Stimulated activated CD8-positive, alpha-beta memory T cell treated with anti-CD3 and anti-CD28 coated beads, Interleukin-15, amount 100 ng/mL, for 1 hour (primary cell): ENCODE results near the gene EFL1.
A peak's percentile ranks its signal among the peaks of the same experiment; 100 is the strongest.

Experiments
- DNase-seq: peaks from one replicate; pipeline ENCODE4 v3.0.0-alpha.2; 2020; ENCODE audit warnings: low read depth

Gene EFL1

GRCh38 chr15:82122746-82123400 is 139.7 kb downstream of the EFL1 start:
- no peak for DNase-seq

GRCh38 chr15:82118040-82118439 is 144.5 kb downstream of the EFL1 start:
- no peak for DNase-seq

GRCh38 chr15:82117296-82117695 is 145.2 kb downstream of the EFL1 start:
- DNase-seq, result no peak

- DNase-seq, result no peak
Observed at GRCh38 chr15:82114660-82115059, 147.9 kb downstream of the EFL1 start.

- DNase-seq, result no peak
Observed at GRCh38 chr15:82113106-82113715, 149.3 kb downstream of the EFL1 start.

GRCh38 chr15:82111918-82112317 is 150.6 kb downstream of the EFL1 start:
- DNase-seq, result no peak

- no peak for DNase-seq
Observed at GRCh38 chr15:82110144-82110543, 152.4 kb downstream of the EFL1 start.

- DNase-seq, result peak; percentile 54
Observed at GRCh38 chr15:82108489-82109078, 153.9 kb downstream of the EFL1 start.

- no peak for DNase-seq
Observed at GRCh38 chr15:82106679-82107078, 155.9 kb downstream of the EFL1 start.

- DNase-seq, result no peak
Observed at GRCh38 chr15:82105451-82106215, 156.9 kb downstream of the EFL1 start.

GRCh38 chr15:82103468-82103867 is 159.1 kb downstream of the EFL1 start:
- DNase-seq, result no peak

GRCh38 chr15:82100111-82100929 is 162.2 kb downstream of the EFL1 start:
- DNase-seq, result no peak

- no peak for DNase-seq
Observed at GRCh38 chr15:82098674-82099073, 163.9 kb downstream of the EFL1 start.

- DNase-seq, result no peak
Observed at GRCh38 chr15:82095803-82096202, 166.7 kb downstream of the EFL1 start.

GRCh38 chr15:82093774-82094211 is 168.7 kb downstream of the EFL1 start:
- no peak for DNase-seq

- no peak for DNase-seq
Observed at GRCh38 chr15:82093325-82093724, 169.2 kb downstream of the EFL1 start.

- DNase-seq, result no peak
Observed at GRCh38 chr15:82091636-82092140, 170.8 kb downstream of the EFL1 start.

- no peak for DNase-seq
Observed at GRCh38 chr15:82086243-82086995, 176.1 kb downstream of the EFL1 start.

- DNase-seq, result no peak
Observed at GRCh38 chr15:82081914-82082762, 180.4 kb downstream of the EFL1 start.

- DNase-seq, result no peak
Observed at GRCh38 chr15:82080774-82081173, 181.8 kb downstream of the EFL1 start.
